HG03175 (cell line): ENCODE measurements around the gene RPL36.
"Not testable (repeated sequence)": the region's sequence is repeated elsewhere in the genome, so short reads cannot be mapped to it uniquely, and the experiment has no call there.

Experiments
- ATAC-seq: cut with Tn5 transposase; IDR thresholded peaks from one replicate; pipeline ENCODE4 v1.9.1; 2021; ENCODE audit warnings: mild to moderate bottlenecking, moderate library complexity; ENCODE audit not compliant: unreplicated experiment

RPL36 gene

GRCh38 chr19:5688262-5688881 is 1.7 kb upstream of the RPL36 start:
- ATAC-seq, result not testable (repeated sequence)

GRCh38 chr19:5690955-5691821 is 1.1 kb downstream of the RPL36 start:
- no peak for ATAC-seq

GRCh38 chr19:5691822-5692722 is 2.0 kb downstream of the RPL36 start:
- no peak for ATAC-seq

- ATAC-seq, result no peak
Measured at GRCh38 chr19:5692723-5693194, 2.7 kb downstream of the RPL36 start.

- no peak for ATAC-seq
Measured at GRCh38 chr19:5693195-5694166, 3.4 kb downstream of the RPL36 start.

- ATAC-seq, result no peak
Measured at GRCh38 chr19:5694167-5694955, 4.3 kb downstream of the RPL36 start.

GRCh38 chr19:5694956-5695648 is 5.0 kb downstream of the RPL36 start:
- ATAC-seq, result no peak

GRCh38 chr19:5695649-5696195 is 5.6 kb downstream of the RPL36 start:
- ATAC-seq, result no peak

GRCh38 chr19:5696196-5697021 is 6.3 kb downstream of the RPL36 start:
- no peak for ATAC-seq

- ATAC-seq, result no peak
Measured at GRCh38 chr19:5697022-5697889, 7.2 kb downstream of the RPL36 start.

- ATAC-seq, result no peak
Measured at GRCh38 chr19:5697890-5698634, 8.0 kb downstream of the RPL36 start.

- no peak for ATAC-seq
Measured at GRCh38 chr19:5698635-5699422, 8.7 kb downstream of the RPL36 start.

- ATAC-seq, result no peak
Measured at GRCh38 chr19:5700455-5701092, 10.5 kb downstream of the RPL36 start.

- ATAC-seq, result not testable (repeated sequence)
Measured at GRCh38 chr19:5702053-5702410, 11.9 kb downstream of the RPL36 start.
